HS-5 (cell line): Measurements from ENCODE around the gene TTC28.

Experiments used
- DNase-seq: peaks from one replicate; pipeline ENCODE4 v3.0.0-alpha.2; 2012; ENCODE audit warnings: low read depth

Gene TTC28

GRCh38 chr22:28047740-28048139 is 631.9 kb downstream of the TTC28 start:
- no peak for DNase-seq

DNA sequence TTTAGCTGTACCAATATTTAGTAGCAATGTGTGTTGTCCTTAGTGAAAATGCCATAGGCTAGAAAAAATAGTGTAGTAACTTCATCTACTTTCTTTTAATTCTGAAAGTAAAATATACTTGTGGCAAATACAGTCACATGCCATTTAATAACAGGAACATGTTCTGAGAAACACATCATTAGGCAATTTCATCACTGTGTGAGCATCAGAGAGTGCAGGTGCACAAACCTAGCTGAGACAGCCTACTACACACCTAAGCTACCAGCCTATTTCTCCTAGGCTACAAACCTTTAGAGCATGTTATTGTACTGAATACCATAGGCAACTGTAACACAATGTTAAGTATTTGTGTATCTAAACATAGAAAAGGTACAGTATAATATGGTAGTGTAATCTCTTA is 633.5 kb downstream of the TTC28 start:
- no peak for DNase-seq

- no peak for DNase-seq
Measured at GRCh38 chr22:28044546-28045173, 635.0 kb downstream of the TTC28 start.

DNA sequence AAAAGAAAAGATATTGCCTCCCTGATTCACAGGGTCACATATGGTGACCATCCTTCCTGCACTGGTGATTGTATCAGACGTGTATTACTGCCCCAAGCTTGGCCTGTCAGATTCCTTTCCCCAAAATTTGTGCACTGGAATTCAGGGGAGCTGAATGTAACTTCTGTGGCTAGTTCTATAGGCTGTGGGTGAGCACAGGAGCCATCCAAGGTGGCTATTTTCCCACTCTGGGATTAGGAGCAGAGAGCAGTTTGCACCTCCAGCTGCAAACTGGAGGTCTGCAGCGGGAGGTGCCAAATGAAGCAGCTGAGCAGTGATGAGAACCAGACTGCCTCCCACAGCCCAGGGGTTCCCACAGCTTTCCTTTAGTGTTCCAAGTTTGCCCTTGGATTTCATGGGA is 636.4 kb downstream of the TTC28 start:
- DNase-seq, result no peak

- DNase-seq, result no peak
Measured at GRCh38 chr22:28034760-28035401, 644.8 kb downstream of the TTC28 start.

- DNase-seq, result no peak
Measured at GRCh38 chr22:28034145-28034759, 645.4 kb downstream of the TTC28 start.

- no peak for DNase-seq
Measured at GRCh38 chr22:28032861-28033260, 646.8 kb downstream of the TTC28 start.

DNA sequence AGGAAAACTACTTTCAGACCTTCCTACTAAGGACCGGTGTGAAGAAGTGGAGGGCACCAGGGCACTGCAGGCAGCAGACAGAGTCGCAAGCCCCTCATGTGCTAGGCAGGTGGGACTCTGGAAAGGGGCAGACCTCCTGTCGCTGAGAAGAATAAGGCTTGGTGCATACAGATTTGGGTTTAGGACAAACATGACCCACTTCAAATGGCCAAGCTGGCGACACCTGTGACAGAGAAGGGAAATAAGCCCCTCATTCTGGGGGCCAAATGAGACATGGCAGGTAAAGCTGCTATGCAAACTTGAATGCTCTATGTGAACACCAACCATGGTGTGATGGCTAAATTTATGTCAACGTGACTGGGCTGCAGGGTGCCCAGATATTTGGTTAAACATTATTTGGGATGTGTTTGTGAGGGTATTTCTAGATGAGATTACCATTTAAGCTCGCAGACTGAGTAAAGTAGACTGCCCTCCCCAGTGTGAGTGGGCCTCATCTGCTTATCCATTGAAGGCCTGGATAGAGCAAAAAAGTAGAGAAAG is 648.2 kb downstream of the TTC28 start:
- DNase-seq, result no peak

DNA sequence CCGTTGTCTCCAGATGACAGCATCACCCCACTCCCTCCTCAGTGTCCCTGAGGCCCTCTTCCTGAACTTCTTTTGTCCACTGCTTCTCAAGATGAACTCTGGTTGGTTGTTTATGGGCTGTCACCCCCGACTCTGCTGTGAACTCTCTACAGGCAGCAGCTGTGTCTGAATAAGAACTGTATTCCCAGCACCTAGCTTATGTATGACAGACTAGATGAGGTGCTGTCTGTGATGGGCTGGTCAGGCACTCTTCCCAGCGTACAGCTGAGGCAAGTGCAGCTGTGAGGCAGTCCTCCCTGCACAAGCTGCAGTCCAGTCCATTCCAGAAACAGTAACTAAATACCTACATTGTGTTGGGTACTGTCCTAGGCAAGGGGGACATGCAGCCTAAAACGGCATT is 649.2 kb downstream of the TTC28 start:
- no peak for DNase-seq

DNA sequence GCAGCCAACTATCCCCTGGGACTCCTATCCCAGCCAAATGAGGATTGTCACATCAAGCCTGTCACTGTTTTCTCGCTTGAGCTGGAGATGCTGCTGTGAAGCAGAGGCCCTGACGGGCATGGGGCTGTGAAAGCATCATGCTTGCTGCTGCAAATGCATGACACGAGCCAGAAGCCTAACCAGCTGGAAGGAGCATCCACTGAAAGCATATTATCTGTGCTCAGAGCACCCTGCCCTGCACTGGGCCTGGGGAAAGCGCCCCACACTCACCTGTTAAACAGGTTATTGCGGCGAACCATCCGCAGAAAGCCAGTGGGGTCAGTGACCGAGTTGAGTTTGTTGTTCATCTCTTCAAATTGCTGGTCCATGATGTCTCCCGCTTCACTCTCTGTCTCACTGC is 649.7 kb downstream of the TTC28 start:
- DNase-seq, result no peak

- no peak for DNase-seq
Measured at GRCh38 chr22:28029201-28029948, 650.3 kb downstream of the TTC28 start.

DNA sequence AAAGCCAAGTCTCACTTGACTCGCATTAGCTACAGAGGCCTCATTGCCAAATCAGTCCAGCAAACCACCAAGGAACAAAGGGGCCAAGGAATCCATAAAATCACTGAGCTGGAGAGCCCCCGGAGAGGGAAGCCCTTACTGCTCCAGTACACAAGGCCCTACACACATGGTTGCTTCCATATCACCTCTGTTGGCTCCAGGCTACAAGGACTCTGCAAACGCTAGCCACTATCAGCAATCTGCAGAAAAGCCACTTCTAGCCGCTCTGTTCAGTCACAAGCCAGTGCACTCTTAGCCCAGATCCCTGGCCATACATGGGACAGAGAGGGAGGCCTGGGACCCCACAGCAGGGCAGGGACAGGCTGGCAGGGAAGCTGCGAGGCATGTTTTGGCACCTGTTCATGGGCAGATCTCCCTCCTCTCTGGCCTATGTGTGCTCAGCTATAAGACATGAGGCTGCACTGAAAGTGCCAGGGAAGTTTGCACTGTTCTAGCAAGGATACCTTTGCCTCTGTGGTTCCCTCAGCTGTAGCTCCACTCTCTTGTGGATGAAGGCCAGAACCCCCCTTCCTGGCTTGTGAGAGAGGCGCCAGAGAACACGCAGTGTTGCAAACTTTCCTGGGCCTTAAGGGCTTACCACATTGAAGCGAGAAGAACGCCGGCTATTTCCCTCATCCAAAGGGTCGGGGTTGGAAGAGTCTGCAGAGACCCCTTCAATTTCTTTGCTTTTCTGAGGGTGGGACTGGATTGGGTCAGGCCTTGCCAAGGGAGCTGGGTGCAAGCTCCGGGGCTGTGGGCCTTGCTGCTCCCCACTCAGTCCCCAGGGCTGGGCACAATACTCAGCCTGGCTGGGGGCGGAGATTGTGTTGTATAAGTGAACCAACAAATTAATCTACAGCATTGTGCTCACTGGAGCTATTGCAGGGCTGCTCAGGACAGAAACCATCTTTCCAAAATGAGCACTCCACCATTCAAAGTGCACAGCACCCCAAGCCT is 651.9 kb downstream of the TTC28 start:
- DNase-seq, result no peak

- DNase-seq, result no peak
Measured at GRCh38 chr22:28025866-28026575, 653.6 kb downstream of the TTC28 start.

DNA sequence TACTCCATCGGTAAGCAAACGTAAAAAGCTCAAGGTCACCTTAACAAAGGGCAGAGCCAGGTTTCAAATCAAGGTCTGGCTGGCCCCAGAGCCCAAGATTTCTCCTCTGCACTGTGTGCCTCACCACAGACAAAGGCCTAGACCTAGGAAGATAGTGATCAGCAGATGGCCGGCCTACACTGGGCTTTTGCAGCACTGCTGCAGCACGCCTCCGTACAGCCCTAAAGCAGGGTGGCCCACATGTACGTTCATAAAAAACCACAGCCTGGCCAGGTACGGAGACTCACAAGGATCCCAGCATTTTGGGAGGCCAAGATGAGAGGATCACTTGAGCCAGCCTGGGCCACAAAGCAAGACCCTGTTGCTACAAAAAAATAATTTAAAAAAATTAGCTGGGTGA is 654.3 kb downstream of the TTC28 start:
- no peak for DNase-seq

DNA sequence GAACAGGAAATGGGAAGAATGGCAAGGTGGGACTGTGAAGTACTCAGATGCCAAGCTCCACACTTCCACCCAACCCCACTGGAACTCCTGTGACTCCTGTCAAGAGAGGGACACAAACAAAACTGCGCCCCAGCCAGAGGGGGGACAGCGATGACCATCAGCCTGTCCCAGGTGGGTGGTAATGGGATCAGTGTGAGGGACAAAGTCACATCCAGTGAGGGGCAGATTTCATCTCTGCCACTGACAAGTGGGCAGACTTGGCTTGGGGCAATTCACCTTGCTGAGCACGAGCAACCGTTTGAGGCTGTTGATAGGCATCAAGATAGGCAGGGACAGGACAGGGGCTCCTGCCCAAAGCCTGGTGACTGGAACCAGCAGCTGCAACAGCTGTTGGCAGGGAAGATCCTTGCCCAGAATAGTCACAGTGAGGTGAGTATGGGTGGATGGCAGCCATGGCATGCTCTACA is 655.2 kb downstream of the TTC28 start:
- no peak for DNase-seq

DNA sequence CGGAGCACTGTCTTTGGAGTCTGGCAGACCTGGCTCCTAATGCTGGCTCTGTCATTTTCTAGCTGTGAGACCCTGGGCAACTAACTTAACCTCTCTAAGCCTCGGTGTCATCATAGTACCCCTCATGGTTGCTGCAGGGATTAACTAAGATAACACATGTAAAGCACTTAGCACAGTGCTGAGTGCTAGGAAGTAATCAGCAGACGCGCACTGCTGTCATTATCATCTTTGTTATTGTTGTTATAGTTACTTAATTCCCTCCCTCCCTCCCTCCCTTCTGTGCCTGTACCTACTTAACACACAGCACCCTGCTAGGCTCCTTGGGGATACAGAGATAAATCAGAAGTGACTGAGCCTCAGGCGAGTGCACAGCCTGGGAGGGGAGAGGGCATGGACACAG is 655.9 kb downstream of the TTC28 start:
- DNase-seq, result no peak

- no peak for DNase-seq
Measured at GRCh38 chr22:28023036-28023435, 656.6 kb downstream of the TTC28 start.

DNA sequence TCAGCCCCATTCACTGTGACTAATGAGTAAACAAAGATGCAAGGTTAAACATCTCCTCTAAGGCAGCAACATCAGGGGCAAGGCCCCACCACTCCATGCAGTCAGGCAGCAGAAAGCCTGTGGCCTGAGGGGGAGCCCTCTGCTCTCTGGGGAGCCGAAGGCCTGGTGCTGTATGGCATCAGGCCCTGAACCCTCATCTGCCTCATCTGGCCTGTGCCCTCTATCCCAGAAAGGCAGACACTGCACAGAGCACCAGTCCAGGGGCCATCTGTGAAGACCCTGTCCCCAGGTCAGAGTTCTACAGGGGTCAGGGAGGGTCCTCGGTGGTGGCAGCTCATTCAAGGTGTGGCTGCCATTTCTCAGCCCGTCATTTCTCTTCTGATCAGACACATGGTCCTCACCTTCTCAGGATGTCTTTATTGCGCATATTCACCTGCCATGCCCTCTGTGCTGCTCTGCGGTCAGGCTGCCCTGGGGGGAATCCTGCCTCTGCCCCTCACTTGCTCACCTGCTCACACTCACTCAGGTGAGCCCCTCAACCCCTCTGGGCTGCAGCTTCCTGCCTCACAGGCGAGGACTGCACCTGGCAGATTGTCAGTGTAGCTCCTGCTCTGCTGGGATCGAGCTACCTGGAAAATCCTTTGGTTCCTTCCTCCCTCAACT is 657.5 kb downstream of the TTC28 start:
- no peak for DNase-seq

- no peak for DNase-seq
Measured at GRCh38 chr22:28021116-28021997, 658.3 kb downstream of the TTC28 start.
